Measurements from ENCODE around the gene TM7SF2. TPM values are rescaled to one million over a fixed set of nuclear protein-coding genes. Genes with fewer than 3 reads are reported as not detected.

The TM7SF2 gene
- total RNA-seq, 1 donor from 2014 or later, result 56.7 TPM

GRCh38 chr11:65129649-65130441 is 18.2 kb downstream of the TM7SF2 start:
- Histone ChIP-seq H3K9me3 (replicated peaks) (no peaks in the 10 kb centered on the region), H3K36me3 (peaks cover 82% of the 10 kb centered on the region), H3K4me1 (peaks cover 23% of the 10 kb centered on the region), H3K27me3 (ENCODE audit: low read depth) (no peaks in the 10 kb centered on the region), H3K27ac (replicated peaks) (no peak overlapping the region), H3K4me3 (no peak overlapping the region)
- TF ChIP-seq CTCF (IDR thresholded peaks at IDR 0.05; ENCODE audit: borderline replicate concordance), result no peak
- no peak for DNase-seq
- intact Hi-C loops (cut with micrococcal nuclease), result no loop called here

- peaks cover 72% of the 10 kb centered on the region for H3K36me3 ChIP-seq
- peaks cover 31% of the 10 kb centered on the region for H3K4me1 ChIP-seq
- H3K27ac ChIP-seq (replicated peaks), result no peak overlapping the region
- no peak overlapping the region for H3K4me3 ChIP-seq
- intact Hi-C loops (cut with micrococcal nuclease), result no loop called here
- no peaks in the 10 kb centered on the region for H3K27me3 ChIP-seq (ENCODE audit: low read depth)
- no peak for DNase-seq
- TF ChIP-seq CTCF (IDR thresholded peaks at IDR 0.05; ENCODE audit: borderline replicate concordance), result no peak
- no peaks in the 10 kb centered on the region for H3K9me3 ChIP-seq (replicated peaks)
Measured at GRCh38 chr11:65130631-65131416, 19.2 kb downstream of the TM7SF2 start.

- no peaks in the 10 kb centered on the region for H3K27me3 ChIP-seq (ENCODE audit: low read depth)
- peaks cover 67% of the 10 kb centered on the region for H3K36me3 ChIP-seq
- H3K9me3 ChIP-seq (replicated peaks), result no peaks in the 10 kb centered on the region
- no peak overlapping the region for H3K27ac ChIP-seq (replicated peaks)
- intact Hi-C loops (cut with micrococcal nuclease), result no loop called here
- no peak overlapping the region for H3K4me3 ChIP-seq
- H3K4me1 ChIP-seq, result peaks cover 35% of the 10 kb centered on the region
- no peak for TF ChIP-seq CTCF (IDR thresholded peaks at IDR 0.05; ENCODE audit: borderline replicate concordance)
- DNase-seq, result no peak
Measured at GRCh38 chr11:65131417-65131776, 19.7 kb downstream of the TM7SF2 start.

GRCh38 chr11:65131895-65132237 is 20.2 kb downstream of the TM7SF2 start:
- H3K27me3 ChIP-seq (ENCODE audit: low read depth), result no peaks in the 10 kb centered on the region
- DNase-seq, result no peak
- no peaks in the 10 kb centered on the region for H3K9me3 ChIP-seq (replicated peaks)
- H3K27ac ChIP-seq (replicated peaks), result no peak overlapping the region
- no peak overlapping the region for H3K4me3 ChIP-seq
- intact Hi-C loops (cut with micrococcal nuclease), result no loop called here
- H3K36me3 ChIP-seq, result peaks cover 62% of the 10 kb centered on the region
- TF ChIP-seq CTCF (IDR thresholded peaks at IDR 0.05; ENCODE audit: borderline replicate concordance), result no peak
- peaks cover 35% of the 10 kb centered on the region for H3K4me1 ChIP-seq

GRCh38 chr11:65132238-65132987 is 20.7 kb downstream of the TM7SF2 start:
- no peaks in the 10 kb centered on the region for H3K27me3 ChIP-seq (ENCODE audit: low read depth)
- H3K9me3 ChIP-seq (replicated peaks), result no peaks in the 10 kb centered on the region
- peak overlapping the region; percentile 99 for H3K4me3 ChIP-seq
- no peak overlapping the region for H3K27ac ChIP-seq (replicated peaks)
- intact Hi-C loops (cut with micrococcal nuclease), result no loop called here
- peaks cover 35% of the 10 kb centered on the region for H3K4me1 ChIP-seq
- DNase-seq, result no peak
- no peak for TF ChIP-seq CTCF (IDR thresholded peaks at IDR 0.05; ENCODE audit: borderline replicate concordance)
- peaks cover 57% of the 10 kb centered on the region for H3K36me3 ChIP-seq
